Fibroblast of lung (primary cell): ENCODE measurements around the gene FAM43B. TPM values are rescaled to one million over a fixed set of nuclear protein-coding genes. Genes with fewer than 3 reads are reported as not detected.

ENCODE experiments used
- DNase-seq, 2 donors: peaks; one replicate each; pipeline versions ENCODE4 v3.0.0 to v3.0.0-alpha.2; 2010; ENCODE audit warnings: low read depth in 2 of 2
- H2AFZ ChIP-seq: 2 replicates; pipeline ENCODE4 v1.5.1; 2012; ENCODE audit warnings: low read length, control low read depth, inconsistent platforms
- H3K27ac ChIP-seq: 2 replicates; pipeline ENCODE4 v1.5.1; 2011; ENCODE audit warnings: low read length, control low read depth; ENCODE audit not compliant: insufficient read depth
- H3K27me3 ChIP-seq: 2 replicates; pipeline ENCODE4 v1.5.1; 2011; ENCODE audit warnings: mild to moderate bottlenecking, low read length; ENCODE audit not compliant: control insufficient read depth, insufficient read depth
- H3K36me3 ChIP-seq: 2 replicates; pipeline ENCODE4 v1.5.1; 2011; ENCODE audit warnings: low read length; ENCODE audit not compliant: control insufficient read depth, insufficient read depth
- H3K4me1 ChIP-seq: 2 replicates; pipeline ENCODE4 v1.5.1; 2011; ENCODE audit warnings: low read length; ENCODE audit not compliant: control insufficient read depth, insufficient read depth; ENCODE audit errors: extremely low read depth
- H3K4me2 ChIP-seq: 2 replicates; pipeline ENCODE4 v1.5.1; 2011; ENCODE audit warnings: low read length, control low read depth; ENCODE audit not compliant: insufficient read depth; ENCODE audit errors: extremely low read depth
- H3K4me3 ChIP-seq, 4 experiments: fragments of 200-600 bp in 1 of 4; sonication (generic) in 1 of 4; replicated peaks in 1 of 4; 2 replicates each; pipeline ENCODE4 v1.5.1; 2011 to 2016; ENCODE audit warnings: low read length in 4 of 4, low read depth in 3 of 4, mild to moderate bottlenecking in 3 of 4, control low read depth in 2 of 4, inconsistent platforms in 1 of 4, mixed read lengths in 1 of 4; ENCODE audit not compliant: insufficient read depth in 1 of 4; ENCODE audit errors: control extremely low read depth in 1 of 4
- H3K79me2 ChIP-seq: 2 replicates; pipeline ENCODE4 v1.5.1; 2012; ENCODE audit warnings: mild to moderate bottlenecking, low read length, inconsistent platforms; ENCODE audit not compliant: control insufficient read depth, insufficient read depth
- H3K9ac ChIP-seq: 2 replicates; pipeline ENCODE4 v1.5.1; 2011; ENCODE audit warnings: mild to moderate bottlenecking, low read length, control low read depth; ENCODE audit not compliant: insufficient read depth
- H3K9me3 ChIP-seq: 2 replicates; pipeline ENCODE4 v1.5.1; 2012; ENCODE audit warnings: low read depth, low read length; ENCODE audit not compliant: control insufficient read depth, insufficient read depth
- H4K20me1 ChIP-seq: 2 replicates; pipeline ENCODE4 v1.5.1; 2011; ENCODE audit warnings: low read length; ENCODE audit not compliant: control insufficient read depth, insufficient read depth; ENCODE audit errors: extremely low read depth
- EZH2 ChIP-seq: IDR thresholded peaks from 2 replicates; pipeline ENCODE4 v1.5.1; 2012; ENCODE audit warnings: low read length, control low read depth, mild to moderate bottlenecking; ENCODE audit errors: missing control alignments
- polyA plus RNA-seq, 2 donors: library from polyadenylated mRNA; depleted of rRNA in 1 of 2; stranded (reverse) in 1 of 2; unstranded in 1 of 2; fragments of >200 nt; gene quantifications; 2 replicates each; pipeline ENCODE4 v1.2.1, GENCODE V29; 2011 to 2012; ENCODE audit warnings: missing spikeins in 1 of 2
- total RNA-seq: library from RNA; depleted of rRNA; stranded (reverse); fragments of >200 nt; gene quantifications from 2 replicates; pipeline ENCODE4 v1.2.1, GENCODE V29; 2014
- TF ChIP-seq, protein P1 (sequence below), 2 donors: IDR thresholded peaks in 1 of 2; conservative IDR thresholded peaks in 1 of 2; 1 replicate in 1 of 2; 2 replicates in 1 of 2; pipeline ENCODE4 v1.5.1; 2011 to 2012; ENCODE audit warnings: low read length in 2 of 2, control low read depth in 1 of 2, inconsistent platforms in 1 of 2, low read depth in 1 of 2, mild to moderate bottlenecking in 1 of 2

The FAM43B gene
- total and polyA plus RNA-seq, 2 donors (not counting 1 experiment from before 2014, with no cell fraction given) = not detected

GRCh38 chr1:20521960-20522861 lies 30.2 kb upstream of the FAM43B start:
- peaks cover 4% of the 10 kb centered on the region for H3K27me3 ChIP-seq
- peak; percentile 50 to 81 for DNase-seq
- no peaks in the 10 kb centered on the region for H3K9me3 ChIP-seq
- no peaks in the 10 kb centered on the region for H3K79me2 ChIP-seq
- no peak overlapping the region for H3K4me3 ChIP-seq
- H3K4me1 ChIP-seq = no peaks in the 10 kb centered on the region
- H4K20me1 ChIP-seq = no peaks in the 10 kb centered on the region
- peak overlapping the region; percentile 60 for H2AFZ ChIP-seq
- H3K9ac ChIP-seq = no peak overlapping the region
- H3K4me2 ChIP-seq = peak overlapping the region; percentile 27
- TF ChIP-seq, protein P1, sequence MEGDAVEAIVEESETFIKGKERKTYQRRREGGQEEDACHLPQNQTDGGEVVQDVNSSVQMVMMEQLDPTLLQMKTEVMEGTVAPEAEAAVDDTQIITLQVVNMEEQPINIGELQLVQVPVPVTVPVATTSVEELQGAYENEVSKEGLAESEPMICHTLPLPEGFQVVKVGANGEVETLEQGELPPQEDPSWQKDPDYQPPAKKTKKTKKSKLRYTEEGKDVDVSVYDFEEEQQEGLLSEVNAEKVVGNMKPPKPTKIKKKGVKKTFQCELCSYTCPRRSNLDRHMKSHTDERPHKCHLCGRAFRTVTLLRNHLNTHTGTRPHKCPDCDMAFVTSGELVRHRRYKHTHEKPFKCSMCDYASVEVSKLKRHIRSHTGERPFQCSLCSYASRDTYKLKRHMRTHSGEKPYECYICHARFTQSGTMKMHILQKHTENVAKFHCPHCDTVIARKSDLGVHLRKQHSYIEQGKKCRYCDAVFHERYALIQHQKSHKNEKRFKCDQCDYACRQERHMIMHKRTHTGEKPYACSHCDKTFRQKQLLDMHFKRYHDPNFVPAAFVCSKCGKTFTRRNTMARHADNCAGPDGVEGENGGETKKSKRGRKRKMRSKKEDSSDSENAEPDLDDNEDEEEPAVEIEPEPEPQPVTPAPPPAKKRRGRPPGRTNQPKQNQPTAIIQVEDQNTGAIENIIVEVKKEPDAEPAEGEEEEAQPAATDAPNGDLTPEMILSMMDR (conservative IDR thresholded peaks at IDR 0.05 in 1 of 2, IDR thresholded peaks at IDR 0.05 in 1 of 2; ENCODE audit: low read depth in 1 of 2, low read length in 2 of 2) = peak; percentile 97 to 98
- no peak for TF ChIP-seq EZH2
- H3K36me3 ChIP-seq = no peaks in the 10 kb centered on the region
- H3K27ac ChIP-seq = no peak overlapping the region

GRCh38 chr1:20526267-20526666 lies 26.1 kb upstream of the FAM43B start:
- no peak overlapping the region for H3K4me2 ChIP-seq
- no peak for DNase-seq
- no peaks in the 10 kb centered on the region for H3K36me3 ChIP-seq
- no peaks in the 10 kb centered on the region for H4K20me1 ChIP-seq
- no peak overlapping the region for H3K9ac ChIP-seq
- TF ChIP-seq, protein P1 (conservative IDR thresholded peaks at IDR 0.05 in 1 of 2, IDR thresholded peaks at IDR 0.05 in 1 of 2; ENCODE audit: low read depth in 1 of 2, low read length in 2 of 2) = no peak
- peak; percentile 27 for TF ChIP-seq EZH2
- H3K9me3 ChIP-seq = no peaks in the 10 kb centered on the region
- no peaks in the 10 kb centered on the region for H3K4me1 ChIP-seq
- no peak overlapping the region for H2AFZ ChIP-seq
- no peaks in the 10 kb centered on the region for H3K79me2 ChIP-seq
- H3K27me3 ChIP-seq = peaks cover 10% of the 10 kb centered on the region
- H3K4me3 ChIP-seq = no peak overlapping the region
- H3K27ac ChIP-seq = no peak overlapping the region

DNA sequence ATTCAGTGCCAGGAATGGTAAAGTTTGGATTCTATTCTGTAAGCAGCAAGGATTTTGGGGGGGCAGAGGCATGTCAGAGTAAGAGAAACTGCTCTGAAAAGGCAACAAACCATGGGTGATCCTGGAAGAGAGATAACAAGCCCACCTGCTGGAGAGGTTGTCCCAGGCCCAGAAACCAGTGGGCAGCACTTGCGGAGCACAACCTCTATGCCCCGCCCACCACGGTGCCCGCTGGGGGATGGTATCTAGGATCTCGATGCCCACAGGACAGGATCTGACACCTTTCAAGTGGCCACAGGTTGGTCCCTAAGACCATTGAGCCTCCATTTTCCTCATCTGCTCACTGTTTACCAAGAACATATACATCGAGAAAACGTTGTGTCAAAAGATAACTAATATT lies 24.2 kb upstream of the FAM43B start:
- Histone ChIP-seq H3K4me3 (no peak overlapping the region), H3K9me3 (no peaks in the 10 kb centered on the region), H3K9ac (no peak overlapping the region), H3K79me2 (no peaks in the 10 kb centered on the region), H3K4me1 (no peaks in the 10 kb centered on the region), H3K36me3 (no peaks in the 10 kb centered on the region), H3K4me2 (no peak overlapping the region), H3K27me3 (peaks cover 13% of the 10 kb centered on the region), H4K20me1 (no peaks in the 10 kb centered on the region), H3K27ac (no peak overlapping the region), H2AFZ (no peak overlapping the region)
- TF ChIP-seq, protein P1 (conservative IDR thresholded peaks at IDR 0.05 in 1 of 2, IDR thresholded peaks at IDR 0.05 in 1 of 2; ENCODE audit: low read depth in 1 of 2, low read length in 2 of 2) = no peak
- no peak for TF ChIP-seq EZH2
- DNase-seq = no peak
